ENCODE measurements around the gene STRN.

STRN gene

GRCh38 chr2:36798724-36799123 lies 167.6 kb downstream of the STRN start:
- no peak for TF ChIP-seq CTCF (IDR thresholded peaks at IDR 0.05; ENCODE audit: low read depth, low read length)
- no peak overlapping the region for H3K4me3 ChIP-seq (ENCODE audit: low read depth, low read length)

- no peak overlapping the region for H3K4me3 ChIP-seq (ENCODE audit: low read depth, low read length)
- no peak for TF ChIP-seq CTCF (IDR thresholded peaks at IDR 0.05; ENCODE audit: low read depth, low read length)
Observed at GRCh38 chr2:36797324-36798070, 168.8 kb downstream of the STRN start.
